CD4-positive, alpha-beta T cell treated with Interleukin-1 beta for 1 hour (primary cell): ENCODE results near the gene TEK.

Experiments
- DNase-seq, 2 donors: peaks; one replicate each; pipeline ENCODE4 v3.0.0-alpha.2; 2020 to 2022

The TEK gene

DNA sequence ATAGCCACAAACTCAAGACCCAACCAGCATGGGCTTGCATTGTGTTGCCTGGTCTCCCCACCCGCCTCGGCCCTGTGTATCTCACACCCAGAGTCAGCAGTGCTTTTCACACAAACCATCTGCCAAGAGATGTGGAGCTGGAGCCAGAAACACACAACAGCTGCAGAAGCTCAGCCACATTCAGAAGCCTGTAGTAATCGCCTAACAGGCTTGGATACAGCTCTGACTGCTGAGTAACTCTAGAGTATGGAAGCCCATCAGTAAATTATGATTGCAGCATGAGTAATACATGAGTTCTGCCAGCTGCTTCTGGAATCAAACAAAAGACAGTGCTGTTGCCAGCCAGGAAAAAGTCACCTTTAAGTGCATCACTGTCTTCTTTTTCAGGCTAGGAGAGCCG, 16.0 kb downstream of the TEK start:
- DNase-seq = no peak

DNA sequence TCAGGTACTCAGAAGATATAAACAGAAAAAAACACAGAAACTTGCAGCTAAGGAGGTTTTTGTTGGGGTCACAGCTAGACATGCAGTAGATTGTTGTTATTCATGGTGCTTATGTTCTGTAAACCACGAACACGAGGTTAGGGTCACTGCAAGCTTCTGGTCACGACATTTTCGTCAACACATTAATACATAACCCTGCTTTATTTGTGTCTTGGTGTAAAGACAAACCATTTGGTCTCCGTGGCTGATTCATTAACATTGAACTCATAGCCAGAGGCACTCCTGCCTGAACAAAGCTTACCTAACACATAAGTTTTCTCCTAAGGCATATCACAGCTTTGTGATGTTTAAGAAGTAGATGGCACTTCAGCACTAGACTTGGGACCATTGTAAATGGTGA, 16.9 kb downstream of the TEK start:
- DNase-seq = no peak

DNA sequence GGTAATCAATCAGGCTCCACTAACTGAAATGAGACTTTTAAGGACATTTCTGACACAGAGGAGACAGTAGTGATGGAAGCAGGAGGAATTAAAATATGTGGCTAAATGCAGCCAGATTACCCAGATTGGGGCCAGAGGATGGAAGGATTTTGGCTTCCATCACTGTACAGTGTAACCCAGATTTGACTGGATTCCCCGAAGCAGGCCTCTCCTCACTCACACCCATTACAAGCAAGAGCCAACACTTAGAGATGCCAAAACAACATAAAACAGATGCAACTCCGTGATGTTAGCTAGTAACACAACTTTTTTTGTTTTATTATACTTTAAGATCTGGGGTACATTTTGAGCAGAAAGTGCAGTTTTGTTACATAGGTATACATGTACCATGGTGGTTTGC, 17.6 kb downstream of the TEK start:
- DNase-seq = no peak

DNA sequence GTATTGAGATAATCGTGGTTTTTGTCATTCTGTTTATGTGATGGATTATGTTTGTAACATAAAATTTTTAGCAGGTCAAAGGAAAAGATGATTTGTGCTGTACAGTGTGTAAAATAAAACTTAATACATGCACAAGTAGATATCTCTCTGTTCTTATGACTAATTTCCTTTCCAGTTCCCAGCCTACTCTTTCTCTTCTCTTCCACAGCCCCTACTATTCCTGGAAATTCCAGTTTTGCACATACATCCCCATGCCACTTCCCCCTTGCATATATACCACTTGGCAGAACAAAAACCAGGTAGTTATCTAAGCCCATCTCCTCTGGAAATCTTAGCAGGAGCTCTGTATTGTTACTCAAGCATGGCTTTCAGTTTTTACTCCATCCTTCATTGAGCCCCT, 20.2 kb downstream of the TEK start:
- DNase-seq = no peak

DNA sequence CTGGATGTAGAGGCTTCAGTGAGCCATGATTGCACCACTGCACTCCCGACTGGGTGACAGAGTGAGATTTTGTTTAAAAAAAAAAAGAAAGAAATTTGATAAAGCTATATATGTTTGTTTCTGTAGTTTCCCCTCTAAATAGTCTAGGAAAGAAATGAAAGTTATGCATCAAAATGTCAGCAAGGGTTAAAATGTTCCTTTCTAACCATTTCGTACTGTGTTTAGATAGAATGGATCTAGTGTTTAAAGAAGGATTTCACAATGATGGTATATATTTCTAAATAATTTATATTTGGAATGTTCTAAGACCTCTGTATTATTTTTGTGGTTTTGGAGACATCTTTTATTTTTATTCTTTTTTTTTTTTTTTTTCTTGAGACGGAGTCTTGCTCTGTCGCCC, 22.7 kb downstream of the TEK start:
- DNase-seq = no peak

DNA sequence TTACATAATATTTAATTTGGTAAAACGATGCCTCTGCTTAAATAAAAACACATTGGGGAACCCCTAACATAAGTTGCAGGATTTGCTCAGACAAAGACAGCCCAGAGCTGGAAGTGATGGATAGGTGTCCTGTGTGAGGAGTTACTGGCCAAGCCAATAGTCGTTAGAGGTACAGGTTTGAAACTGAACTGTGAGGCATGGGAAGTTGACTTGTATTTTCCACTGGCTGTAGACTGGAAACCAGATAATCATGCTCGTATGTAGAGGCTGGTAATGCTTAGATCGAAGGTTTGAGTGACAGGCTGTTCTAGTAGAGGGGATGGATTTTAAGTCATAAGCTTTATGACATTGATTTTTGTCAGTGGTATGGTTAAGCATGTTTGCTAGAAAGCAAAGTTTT, 24.8 kb downstream of the TEK start:
- DNase-seq = no peak

DNA sequence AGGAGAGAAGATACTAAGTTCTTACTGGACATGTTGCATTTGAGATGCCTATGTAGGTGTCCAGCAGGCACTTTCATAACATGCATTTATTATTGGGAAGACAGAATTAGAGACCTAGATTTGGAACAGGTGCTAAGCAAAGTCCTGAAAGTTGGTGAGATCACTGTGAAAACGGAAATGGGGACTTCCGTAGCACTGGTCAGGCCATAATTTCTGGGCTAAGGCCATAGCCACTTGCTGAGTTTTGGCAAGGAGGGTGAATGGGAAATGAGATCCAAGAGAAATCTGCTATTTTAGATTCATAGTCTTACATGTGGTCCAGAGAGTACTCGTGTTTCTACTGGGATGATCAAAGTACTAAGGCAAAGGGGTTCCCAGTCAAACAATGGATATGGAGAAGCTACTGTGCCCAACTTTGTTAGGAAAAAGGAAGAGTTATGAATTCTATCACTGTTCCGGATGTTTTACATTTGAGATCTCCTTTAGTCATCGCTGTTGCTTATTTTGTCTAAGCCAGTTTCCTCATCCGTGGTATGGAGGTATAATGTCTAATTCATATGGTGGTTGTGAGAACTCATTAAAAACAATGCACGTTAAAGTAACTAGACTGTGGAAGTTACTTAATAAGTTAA, 33.4 kb downstream of the TEK start:
- DNase-seq = no peak

DNA sequence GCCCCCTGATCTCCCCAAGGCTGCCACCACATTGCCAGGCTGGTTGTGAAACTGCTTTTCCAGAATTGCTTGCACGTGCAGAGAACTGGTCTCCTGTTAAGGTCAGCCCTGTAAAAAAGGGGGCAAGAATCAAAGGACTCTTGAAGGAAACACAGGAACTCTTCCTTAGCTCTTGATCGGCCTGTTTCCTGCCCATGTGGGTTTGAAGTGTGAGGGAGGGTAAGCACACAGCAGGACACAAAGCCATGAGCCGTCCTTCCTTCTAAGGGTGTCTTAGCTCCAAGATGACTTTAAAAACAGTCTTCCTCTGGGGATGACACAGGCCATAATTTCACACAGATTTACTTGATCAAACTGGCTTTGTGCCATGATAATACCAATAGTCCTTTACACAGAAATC, 36.1 kb downstream of the TEK start:
- DNase-seq = no peak

DNA sequence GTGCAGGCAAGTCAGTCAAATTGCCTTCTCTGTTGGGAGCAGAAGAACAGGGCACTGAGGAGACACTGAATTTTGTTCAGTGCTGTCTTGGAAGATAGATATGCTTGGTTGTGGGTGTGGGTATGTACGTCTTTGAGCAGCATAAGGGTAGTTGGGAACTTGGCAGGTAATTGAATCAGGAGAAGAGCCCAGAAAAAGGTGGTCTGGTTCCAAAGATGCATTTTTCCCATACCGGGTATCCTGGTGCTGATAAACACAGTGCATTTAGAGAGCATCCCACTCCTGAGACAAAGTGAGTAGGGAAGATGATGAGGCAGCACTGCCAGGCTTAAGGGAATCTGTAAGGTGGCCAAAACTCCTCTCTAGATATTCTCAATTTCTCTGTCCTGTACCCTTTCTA, 40.6 kb downstream of the TEK start:
- no peak for DNase-seq

DNA sequence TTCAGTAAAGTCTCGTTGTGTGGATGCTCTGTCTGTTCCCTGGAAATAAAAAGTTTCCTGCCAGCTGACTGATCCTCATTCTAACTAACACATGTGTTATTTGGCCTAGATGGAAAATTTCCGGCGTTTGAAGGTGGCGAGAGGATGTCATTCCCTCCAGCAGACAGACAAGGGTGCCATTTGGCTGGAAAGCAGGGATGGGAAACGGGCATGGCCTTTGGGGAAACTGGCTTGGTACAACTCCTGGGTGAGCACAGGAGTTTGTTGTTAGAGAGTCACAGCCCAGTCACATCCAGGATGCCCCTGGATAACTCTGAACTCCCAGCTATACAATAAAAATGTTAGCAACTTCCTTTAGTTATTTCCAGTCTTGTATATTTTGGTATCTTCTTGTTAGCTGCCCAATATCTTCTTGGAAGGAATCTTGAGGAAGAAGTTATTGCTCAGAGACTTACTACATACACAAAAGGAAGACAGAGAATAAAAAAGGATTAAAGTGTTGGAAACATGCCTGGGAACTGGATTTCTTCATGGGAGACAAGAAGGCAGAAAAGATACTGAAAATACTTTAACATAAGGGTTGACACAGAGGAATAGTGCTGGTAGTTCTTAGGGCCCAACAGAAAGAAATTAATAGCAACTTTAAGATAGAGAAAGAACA, 41.9 kb downstream of the TEK start:
- DNase-seq = no peak

DNA sequence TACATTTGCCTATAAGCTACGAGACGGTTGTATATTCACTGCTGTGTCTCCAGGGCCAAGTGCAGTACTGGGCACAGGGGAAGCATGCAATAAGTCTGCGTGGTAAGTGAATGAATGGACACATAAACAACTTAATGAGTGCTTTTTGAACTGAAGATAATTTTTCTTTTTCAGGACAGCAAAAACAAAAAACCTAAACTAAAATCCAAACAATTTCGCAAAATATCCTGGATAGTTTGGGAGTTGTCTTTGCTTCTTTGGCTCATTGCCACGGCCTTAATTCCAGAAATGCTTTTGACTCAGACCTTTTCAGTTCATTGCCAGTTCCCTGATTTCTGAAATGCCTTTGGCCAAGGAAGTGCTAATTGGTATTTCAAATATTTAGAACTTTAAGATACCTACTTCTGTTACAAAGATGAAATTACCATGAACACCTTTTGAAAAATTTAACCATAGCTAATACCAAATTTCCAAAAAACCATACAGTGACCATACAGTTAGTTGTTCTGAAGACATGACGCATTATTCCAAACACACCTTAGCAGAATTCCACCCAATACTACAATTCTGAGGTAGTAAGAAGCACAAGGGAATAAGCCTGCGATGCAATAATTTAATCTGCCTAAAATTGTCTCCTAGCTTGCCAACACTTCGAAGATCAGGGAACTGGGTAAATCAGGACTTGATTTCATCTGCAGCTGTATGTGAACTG, 42.8 kb downstream of the TEK start:
- no peak for DNase-seq

DNA sequence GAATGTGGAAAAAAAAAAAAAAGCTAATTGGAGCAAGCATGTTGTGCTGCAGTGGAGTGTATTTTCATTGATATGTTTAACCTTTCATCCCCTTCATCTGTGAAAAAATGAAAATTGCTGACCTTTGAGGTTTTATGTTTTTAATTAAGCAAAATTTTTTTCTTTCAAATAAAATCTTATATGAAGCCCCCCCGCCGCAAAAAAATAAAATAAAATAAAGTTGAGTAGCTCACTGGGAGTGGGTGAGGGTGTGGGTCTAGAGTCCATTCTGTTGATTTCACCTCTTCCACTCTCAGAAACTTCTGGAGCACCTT, 43.3 kb downstream of the TEK start:
- no peak for DNase-seq

DNA sequence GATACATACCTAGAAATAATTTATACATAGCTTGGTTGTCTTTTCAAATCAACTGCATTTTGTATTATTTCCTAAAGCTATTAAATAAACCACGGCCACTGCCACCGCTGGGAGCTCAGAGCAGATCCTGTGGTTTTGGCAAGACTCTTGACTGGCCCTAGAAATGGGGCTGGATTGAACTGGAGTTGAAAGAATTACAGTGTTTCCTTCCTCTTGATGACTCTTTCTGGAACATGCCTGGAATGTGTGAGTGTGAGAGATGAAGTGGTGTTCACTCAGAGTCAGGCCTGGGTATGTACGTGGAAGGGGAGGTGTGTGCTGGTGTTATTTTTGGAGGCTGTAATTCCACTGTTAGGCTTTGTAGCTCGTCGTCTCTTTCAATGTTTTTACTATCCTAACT, 45.9 kb downstream of the TEK start:
- DNase-seq = no peak

DNA sequence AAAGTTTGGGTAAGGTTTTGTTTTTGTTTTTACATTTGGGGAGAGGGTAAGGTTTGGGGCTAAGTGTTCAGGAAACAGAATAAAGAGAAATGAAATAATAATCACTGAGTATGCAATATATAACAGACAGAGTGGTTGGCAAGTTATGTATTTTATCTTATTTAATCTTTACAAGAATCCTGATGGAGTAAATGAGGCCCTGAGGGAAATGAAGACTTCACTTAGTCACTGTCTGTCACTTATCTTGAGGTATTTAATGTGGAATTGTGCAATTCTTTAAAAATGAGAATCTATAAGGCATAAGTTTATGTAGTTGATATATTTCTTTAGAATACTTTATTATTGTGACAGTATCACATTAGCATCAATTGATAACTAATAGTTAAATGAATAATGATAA, 48.1 kb downstream of the TEK start:
- no peak for DNase-seq

DNA sequence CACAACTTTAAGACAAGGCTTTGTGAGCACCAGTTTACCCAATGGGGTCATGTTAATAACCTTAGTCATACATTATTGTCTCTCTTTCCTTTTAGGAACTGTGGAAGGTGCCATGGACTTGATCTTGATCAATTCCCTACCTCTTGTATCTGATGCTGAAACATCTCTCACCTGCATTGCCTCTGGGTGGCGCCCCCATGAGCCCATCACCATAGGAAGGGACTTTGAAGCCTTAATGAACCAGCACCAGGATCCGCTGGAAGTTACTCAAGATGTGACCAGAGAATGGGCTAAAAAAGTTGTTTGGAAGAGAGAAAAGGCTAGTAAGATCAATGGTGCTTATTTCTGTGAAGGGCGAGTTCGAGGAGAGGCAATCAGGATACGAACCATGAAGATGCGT, 48.7 kb downstream of the TEK start:
- DNase-seq = no peak

DNA sequence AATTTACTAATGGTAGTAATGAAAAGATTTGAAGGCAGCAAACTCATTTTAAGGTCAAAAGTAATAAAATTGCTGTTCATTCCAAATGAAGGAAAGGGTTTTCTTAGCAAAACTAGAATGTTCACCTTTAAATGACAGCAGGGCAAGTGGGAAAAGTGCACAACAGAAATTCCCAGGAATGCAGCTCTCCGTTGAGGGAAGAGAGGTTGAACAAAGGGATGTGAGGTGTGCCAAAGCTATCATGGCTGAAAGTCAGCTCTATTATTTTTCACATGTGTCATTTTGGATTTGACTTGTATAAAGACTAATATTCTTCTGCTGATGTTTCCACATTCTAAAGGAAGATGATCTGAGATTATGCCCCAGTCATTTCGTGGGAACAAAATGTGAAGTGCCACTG, 51.6 kb downstream of the TEK start:
- no peak for DNase-seq

DNA sequence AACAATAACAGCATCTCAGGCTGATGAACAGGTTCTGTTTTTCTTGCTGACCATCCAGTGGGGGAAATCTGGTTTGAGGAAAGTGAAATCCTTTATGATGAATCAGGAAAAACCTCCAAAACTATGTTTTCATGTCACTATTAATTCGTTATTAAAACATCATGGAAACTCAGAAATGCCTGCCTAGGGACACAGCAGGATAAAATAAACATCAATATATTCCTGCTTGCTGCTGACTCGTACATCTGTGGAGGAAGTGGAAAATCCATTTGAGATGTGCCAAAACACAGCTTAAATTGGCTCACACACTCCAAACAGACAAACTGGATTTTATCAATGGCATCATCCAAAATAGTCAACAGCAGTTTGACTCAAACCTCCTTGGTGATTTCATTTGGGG, 53.0 kb downstream of the TEK start:
- no peak for DNase-seq

DNA sequence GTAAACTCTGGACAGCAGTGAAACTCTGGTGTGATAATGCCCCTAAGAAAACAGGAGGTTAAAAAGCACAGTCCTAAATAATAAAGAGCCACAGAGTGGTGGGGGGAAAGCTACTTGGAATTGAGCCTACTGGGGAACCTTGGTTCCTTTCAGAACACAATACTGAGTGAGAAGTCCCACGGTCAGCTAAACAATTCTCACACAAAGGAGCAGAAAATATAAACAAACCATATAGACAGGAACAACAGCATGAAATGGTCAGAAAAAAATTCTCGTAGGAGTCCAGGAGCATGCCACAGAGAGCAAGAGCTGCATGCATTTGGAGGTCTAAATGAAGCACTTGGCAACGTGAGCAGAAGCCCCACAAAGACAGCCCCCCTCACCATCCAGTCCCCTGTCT, 56.0 kb downstream of the TEK start:
- no peak for DNase-seq

DNA sequence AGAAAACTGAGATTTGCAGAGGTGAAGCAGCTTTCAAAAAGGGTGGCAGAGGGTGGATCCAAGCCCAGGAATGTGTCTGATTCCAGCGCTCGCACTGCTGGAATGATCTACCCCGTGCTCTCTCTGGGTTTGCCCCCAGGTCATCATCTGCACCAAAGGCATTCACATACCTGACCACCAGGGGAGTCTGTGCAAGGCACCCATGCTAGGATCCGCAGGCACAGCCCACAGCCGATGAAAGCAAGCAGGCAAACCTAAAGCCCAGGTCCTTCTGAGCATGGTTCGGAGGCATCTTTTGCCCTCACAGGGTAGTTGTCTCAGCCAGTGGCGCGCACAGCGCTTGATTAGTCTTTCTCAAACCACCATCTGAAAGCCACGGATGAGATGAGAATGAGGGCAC, 56.6 kb downstream of the TEK start:
- DNase-seq = no peak

DNA sequence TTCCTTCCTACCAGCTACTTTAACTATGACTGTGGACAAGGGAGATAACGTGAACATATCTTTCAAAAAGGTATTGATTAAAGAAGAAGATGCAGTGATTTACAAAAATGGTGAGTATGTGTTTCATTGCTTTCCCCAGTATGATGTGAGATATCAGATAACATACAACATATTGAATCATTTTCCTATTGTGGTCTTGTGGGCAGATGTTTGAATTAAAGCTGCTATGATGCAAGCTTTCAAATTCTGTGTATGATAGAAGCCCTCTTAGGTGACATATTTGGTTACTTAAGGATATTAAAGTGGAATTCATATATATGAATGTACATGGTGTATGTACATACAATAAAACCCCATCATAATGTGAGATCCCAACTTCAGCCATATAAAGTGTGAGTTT, 59.5 kb downstream of the TEK start:
- DNase-seq = no peak

DNA sequence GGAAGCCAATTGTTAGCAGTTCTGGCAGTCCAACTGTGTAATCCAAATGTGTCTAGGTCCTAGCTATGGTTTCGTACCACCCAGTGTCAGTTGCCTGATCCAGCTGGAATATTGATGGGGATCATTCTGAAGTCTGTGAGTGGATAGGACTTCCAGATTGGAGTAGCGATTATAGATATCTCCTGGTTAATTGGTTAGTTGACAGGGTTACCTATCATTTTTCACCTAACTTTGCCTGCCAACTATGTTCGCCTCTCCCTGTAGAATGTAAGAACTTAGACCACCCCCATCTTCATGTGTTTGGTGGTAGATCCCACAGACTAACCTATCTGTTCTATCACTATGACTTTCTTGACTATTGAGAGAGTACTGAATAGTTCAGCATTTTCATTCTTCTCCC, 59.9 kb downstream of the TEK start:
- DNase-seq = no peak

DNA sequence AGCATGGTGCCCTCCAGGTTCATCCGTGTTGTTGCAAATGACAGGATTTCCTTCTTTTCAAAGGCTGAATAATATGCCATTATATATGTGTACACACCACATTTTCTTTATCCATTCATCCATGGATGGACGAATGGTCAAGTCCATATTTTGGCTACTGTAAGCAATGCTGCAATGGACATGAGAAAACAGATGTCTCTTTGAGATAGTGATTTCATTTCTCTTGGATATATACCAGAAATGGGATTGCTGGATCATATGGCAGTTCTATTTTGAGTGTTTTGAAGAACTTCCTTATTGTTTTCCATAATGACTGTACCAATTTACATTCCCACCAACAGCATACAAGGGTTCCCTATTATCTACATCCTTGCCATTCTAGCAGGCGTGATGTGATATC, 67.9 kb downstream of the TEK start:
- no peak for DNase-seq

DNA sequence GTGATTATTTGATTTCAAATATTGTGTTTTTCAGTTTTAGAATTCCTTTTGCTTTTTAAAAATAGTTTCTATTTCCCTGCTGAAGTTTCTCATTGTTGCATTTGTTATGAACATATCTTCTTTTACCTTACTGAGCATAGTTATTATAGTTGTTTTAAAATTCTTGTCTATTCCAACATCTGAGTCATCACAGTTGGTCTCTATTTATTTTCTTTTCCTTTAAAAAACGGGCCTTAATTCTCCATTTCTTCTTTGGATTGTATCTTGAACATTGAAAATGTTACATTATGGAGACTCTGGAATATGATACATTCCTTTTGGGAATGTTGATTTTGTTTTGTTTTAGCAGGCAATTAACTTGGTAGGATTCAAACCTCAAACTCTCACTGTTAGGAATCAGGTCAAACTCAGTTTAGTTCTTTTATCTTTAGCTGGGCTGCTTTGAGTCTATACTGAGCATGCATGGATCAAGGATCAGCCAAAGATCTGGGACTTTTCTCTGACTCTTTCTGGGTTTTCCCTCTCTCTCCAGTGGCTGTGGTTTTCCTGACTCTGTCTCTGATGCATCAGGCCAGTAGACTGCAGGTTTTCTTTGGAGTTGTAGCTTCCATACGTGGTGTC, 70.3 kb downstream of the TEK start:
- no peak for DNase-seq

DNA sequence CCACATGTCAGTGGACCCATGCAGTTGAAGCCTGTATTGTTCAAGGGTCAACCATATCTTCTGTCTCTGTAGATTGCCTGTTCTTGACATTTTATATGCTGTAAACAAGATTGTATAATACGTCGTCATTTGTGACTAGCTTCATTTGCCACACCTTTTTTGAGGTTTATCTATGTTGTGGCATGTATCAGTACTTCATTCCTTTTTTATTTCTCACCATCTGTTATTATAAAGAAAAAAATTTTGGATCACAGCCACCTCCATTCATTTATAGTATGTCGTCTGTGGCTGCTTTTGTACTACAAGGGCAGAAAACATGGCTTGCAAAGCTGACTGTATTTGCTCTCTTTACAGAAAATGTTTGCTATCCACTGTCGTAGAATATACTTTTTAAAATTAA, 72.4 kb downstream of the TEK start:
- DNase-seq = no peak

DNA sequence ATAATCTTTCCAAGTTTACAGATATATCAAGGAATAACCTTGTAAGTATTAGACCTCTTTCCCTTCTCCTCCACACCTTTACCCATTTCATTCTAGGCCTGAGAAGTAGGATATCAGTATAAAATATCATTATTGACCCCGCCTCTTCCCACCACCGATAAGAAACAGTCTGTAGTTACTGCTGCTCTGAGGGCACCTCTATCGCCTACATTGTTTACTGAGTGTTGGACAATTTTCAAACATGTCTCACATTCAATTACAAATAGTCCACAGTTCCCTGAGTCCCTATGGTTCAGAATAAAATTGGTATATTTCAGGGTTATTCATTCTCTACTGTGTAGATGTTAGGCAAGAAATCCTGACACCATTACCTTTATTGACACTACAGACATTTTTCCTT, 73.4 kb downstream of the TEK start:
- DNase-seq = no peak
